Neural cell (in vitro differentiated cells): ENCODE measurements around the gene ST3GAL3.

Source experiments
- EZH2 ChIP-seq: fragments of 200-600, 300-800 bp; shearing (Covaris generic), sonication (generic); IDR thresholded peaks from 2 replicates; pipeline ENCODE4 v1.6.1; 2014; ENCODE audit warnings: antibody characterized with exemption, low read length, borderline replicate concordance, mild to moderate bottlenecking; ENCODE audit not compliant: insufficient read depth, poor library complexity, severe bottlenecking
- POLR2AphosphoS5 ChIP-seq: IDR thresholded peaks from 2 replicates; pipeline ENCODE4 v1.6.1; 2012
- RAD21 ChIP-seq: fragments of 450-650 bp; conservative IDR thresholded peaks from 2 replicates; pipeline ENCODE4 v1.6.1; 2014; ENCODE audit warnings: antibody characterized with exemption, mild to moderate bottlenecking, moderate library complexity
- TAF1 ChIP-seq: IDR thresholded peaks from 2 replicates; pipeline ENCODE4 v1.6.1; 2012; ENCODE audit warnings: low read depth
- TF ChIP-seq, protein P1 (sequence below): fragments of 450-650 bp; IDR thresholded peaks from 2 replicates; pipeline ENCODE4 v1.5.1; 2014; ENCODE audit warnings: antibody characterized with exemption, mild to moderate bottlenecking, moderate library complexity; ENCODE audit not compliant: poor library complexity, severe bottlenecking
- TF ChIP-seq, protein P2 (sequence below): IDR thresholded peaks from 2 replicates; pipeline ENCODE4 v1.6.1; 2012; ENCODE audit warnings: borderline replicate concordance

GRCh38 chr1:43688109-43688387 is 19.3 kb upstream of the ST3GAL3 start:
- TF ChIP-seq, protein P1, sequence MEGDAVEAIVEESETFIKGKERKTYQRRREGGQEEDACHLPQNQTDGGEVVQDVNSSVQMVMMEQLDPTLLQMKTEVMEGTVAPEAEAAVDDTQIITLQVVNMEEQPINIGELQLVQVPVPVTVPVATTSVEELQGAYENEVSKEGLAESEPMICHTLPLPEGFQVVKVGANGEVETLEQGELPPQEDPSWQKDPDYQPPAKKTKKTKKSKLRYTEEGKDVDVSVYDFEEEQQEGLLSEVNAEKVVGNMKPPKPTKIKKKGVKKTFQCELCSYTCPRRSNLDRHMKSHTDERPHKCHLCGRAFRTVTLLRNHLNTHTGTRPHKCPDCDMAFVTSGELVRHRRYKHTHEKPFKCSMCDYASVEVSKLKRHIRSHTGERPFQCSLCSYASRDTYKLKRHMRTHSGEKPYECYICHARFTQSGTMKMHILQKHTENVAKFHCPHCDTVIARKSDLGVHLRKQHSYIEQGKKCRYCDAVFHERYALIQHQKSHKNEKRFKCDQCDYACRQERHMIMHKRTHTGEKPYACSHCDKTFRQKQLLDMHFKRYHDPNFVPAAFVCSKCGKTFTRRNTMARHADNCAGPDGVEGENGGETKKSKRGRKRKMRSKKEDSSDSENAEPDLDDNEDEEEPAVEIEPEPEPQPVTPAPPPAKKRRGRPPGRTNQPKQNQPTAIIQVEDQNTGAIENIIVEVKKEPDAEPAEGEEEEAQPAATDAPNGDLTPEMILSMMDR, result no peak
- TF ChIP-seq EZH2 (no peak), POLR2AphosphoS5 (no peak), RAD21 (no peak), TAF1 (no peak)
- TF ChIP-seq, protein P2, sequence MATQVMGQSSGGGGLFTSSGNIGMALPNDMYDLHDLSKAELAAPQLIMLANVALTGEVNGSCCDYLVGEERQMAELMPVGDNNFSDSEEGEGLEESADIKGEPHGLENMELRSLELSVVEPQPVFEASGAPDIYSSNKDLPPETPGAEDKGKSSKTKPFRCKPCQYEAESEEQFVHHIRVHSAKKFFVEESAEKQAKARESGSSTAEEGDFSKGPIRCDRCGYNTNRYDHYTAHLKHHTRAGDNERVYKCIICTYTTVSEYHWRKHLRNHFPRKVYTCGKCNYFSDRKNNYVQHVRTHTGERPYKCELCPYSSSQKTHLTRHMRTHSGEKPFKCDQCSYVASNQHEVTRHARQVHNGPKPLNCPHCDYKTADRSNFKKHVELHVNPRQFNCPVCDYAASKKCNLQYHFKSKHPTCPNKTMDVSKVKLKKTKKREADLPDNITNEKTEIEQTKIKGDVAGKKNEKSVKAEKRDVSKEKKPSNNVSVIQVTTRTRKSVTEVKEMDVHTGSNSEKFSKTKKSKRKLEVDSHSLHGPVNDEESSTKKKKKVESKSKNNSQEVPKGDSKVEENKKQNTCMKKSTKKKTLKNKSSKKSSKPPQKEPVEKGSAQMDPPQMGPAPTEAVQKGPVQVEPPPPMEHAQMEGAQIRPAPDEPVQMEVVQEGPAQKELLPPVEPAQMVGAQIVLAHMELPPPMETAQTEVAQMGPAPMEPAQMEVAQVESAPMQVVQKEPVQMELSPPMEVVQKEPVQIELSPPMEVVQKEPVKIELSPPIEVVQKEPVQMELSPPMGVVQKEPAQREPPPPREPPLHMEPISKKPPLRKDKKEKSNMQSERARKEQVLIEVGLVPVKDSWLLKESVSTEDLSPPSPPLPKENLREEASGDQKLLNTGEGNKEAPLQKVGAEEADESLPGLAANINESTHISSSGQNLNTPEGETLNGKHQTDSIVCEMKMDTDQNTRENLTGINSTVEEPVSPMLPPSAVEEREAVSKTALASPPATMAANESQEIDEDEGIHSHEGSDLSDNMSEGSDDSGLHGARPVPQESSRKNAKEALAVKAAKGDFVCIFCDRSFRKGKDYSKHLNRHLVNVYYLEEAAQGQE, result no peak
